HepG2 (cell line): ENCODE data around the gene ATP6V0D1. TPM values are rescaled to one million over a fixed set of nuclear protein-coding genes. Genes with fewer than 3 reads are reported as not detected.

Source experiments
- FOXJ3 ChIP-seq: sonication (generic); formaldehyde crosslinking; IDR thresholded peaks from 2 replicates; pipeline ENCODE4 v1.4.0; 2020; ENCODE audit warnings: missing genetic modification reagents, mild to moderate bottlenecking, borderline replicate concordance
- GTF3A ChIP-seq: sonication (generic); formaldehyde crosslinking; conservative IDR thresholded peaks from 2 replicates; pipeline ENCODE4 v1.4.0; 2020; ENCODE audit warnings: mild to moderate bottlenecking, missing genetic modification reagents
- ISL2 ChIP-seq: sonication (generic); formaldehyde crosslinking; IDR thresholded peaks from 2 replicates; pipeline ENCODE4 v1.5.0; 2020; ENCODE audit warnings: missing genetic modification reagents
- RBFOX2 ChIP-seq: fragments of 200-400 bp; formaldehyde crosslinking; IDR thresholded peaks from 2 replicates; pipeline ENCODE4 v1.6.1; 2017; ENCODE audit warnings: low read depth, mild to moderate bottlenecking, low read length
- SRSF1 ChIP-seq: fragments of 200-400 bp; formaldehyde crosslinking; optimal IDR thresholded peaks from 2 replicates; pipeline ENCODE3; 2017; ENCODE audit warnings: mild to moderate bottlenecking, low read depth, low read length, moderate library complexity
- TCF7 ChIP-seq: sonication (generic); IDR thresholded peaks from 2 replicates; pipeline ENCODE4 v1.6.1; 2016; ENCODE audit warnings: antibody characterized with exemption, low read depth
- ZNF121 ChIP-seq: sonication (generic); formaldehyde crosslinking; IDR thresholded peaks from 2 replicates; pipeline ENCODE4 v1.5.0; 2020; ENCODE audit warnings: mild to moderate bottlenecking, missing genetic modification reagents
- ZNF264 ChIP-seq: sonication (generic); formaldehyde crosslinking; IDR thresholded peaks from 2 replicates; pipeline ENCODE4 v1.4.0; 2020; ENCODE audit warnings: missing genetic modification reagents
- ZNF558 ChIP-seq: sonication (generic); formaldehyde crosslinking; IDR thresholded peaks from 2 replicates; pipeline ENCODE4 v1.9.0; 2022; ENCODE audit warnings: mild to moderate bottlenecking, missing genetic modification reagents, borderline replicate concordance
- ZSCAN30 ChIP-seq: sonication (generic); formaldehyde crosslinking; IDR thresholded peaks from 2 replicates; pipeline ENCODE4 v1.5.0; 2020; ENCODE audit warnings: mild to moderate bottlenecking, missing genetic modification reagents
- polyA plus RNA-seq, 8 experiments: library from polyadenylated mRNA; depleted of rRNA in 3 of 8; stranded (reverse) in 7 of 8; unstranded in 1 of 8; fragments of >200 nt; fragmentation: Illumina TruSeq in 4 of 8; extraction: Trizol in 4 of 8; gene quantifications; 2 replicates each; pipeline versions ENCODE4 v1.2.1 to v1.2.3, GENCODE V29; 2011 to 2016; ENCODE audit warnings: low read depth in 4 of 8, missing spikeins in 1 of 8, mixed read lengths in 1 of 8; ENCODE audit not compliant: insufficient read depth in 1 of 8
- total RNA-seq, 5 experiments: library from RNA; depleted of rRNA; stranded (reverse); fragments of >200 nt; fragmentation: Illumina TruSeq; extraction: Trizol; gene quantifications; 2 replicates each; pipeline ENCODE4 v1.2.3, GENCODE V29; 2016; ENCODE audit warnings: low read depth in 1 of 5
- TF ChIP-seq, protein P1 (sequence below): sonication (generic); formaldehyde crosslinking; IDR thresholded peaks from 2 replicates; pipeline ENCODE4 v1.8.0; 2022; ENCODE audit warnings: missing genetic modification reagents, mild to moderate bottlenecking, moderate library complexity, borderline replicate concordance
- TF ChIP-seq, protein P2 (sequence below): sonication (generic); formaldehyde crosslinking; IDR thresholded peaks from 2 replicates; pipeline ENCODE4 v1.4.0; 2020; ENCODE audit warnings: missing genetic modification reagents, mild to moderate bottlenecking, borderline replicate concordance
- TF ChIP-seq, protein P3 (sequence below): IDR thresholded peaks from 2 replicates; pipeline ENCODE4 v1.6.1; 2016; ENCODE audit warnings: mild to moderate bottlenecking, missing biosample characterization, missing genetic modification reagents
- TF ChIP-seq, protein P4 (sequence below): sonication (generic); formaldehyde crosslinking; IDR thresholded peaks from 2 replicates; pipeline ENCODE4 v1.4.0; 2020; ENCODE audit warnings: missing genetic modification reagents
- TF ChIP-seq, protein P5 (sequence below): sonication (generic); formaldehyde crosslinking; IDR thresholded peaks from 2 replicates; pipeline ENCODE4 v1.5.1; 2020; ENCODE audit warnings: mild to moderate bottlenecking, missing genetic modification reagents
- TF ChIP-seq, protein P6 (sequence below): sonication (generic); formaldehyde crosslinking; IDR thresholded peaks from 2 replicates; pipeline ENCODE4 v1.5.0; 2020; ENCODE audit warnings: missing genetic modification reagents
- TF ChIP-seq, protein P7 (sequence below): sonication (generic); formaldehyde crosslinking; IDR thresholded peaks from 2 replicates; pipeline ENCODE4 v1.4.0; 2020; ENCODE audit warnings: mild to moderate bottlenecking, missing genetic modification reagents, borderline replicate concordance

The ATP6V0D1 gene
- total and polyA plus RNA-seq, 2 of the 13 experiments (the other 11 are each of a cell fraction or from before 2014, with no cell fraction given), result 51.1 to 61.3 TPM

DNA sequence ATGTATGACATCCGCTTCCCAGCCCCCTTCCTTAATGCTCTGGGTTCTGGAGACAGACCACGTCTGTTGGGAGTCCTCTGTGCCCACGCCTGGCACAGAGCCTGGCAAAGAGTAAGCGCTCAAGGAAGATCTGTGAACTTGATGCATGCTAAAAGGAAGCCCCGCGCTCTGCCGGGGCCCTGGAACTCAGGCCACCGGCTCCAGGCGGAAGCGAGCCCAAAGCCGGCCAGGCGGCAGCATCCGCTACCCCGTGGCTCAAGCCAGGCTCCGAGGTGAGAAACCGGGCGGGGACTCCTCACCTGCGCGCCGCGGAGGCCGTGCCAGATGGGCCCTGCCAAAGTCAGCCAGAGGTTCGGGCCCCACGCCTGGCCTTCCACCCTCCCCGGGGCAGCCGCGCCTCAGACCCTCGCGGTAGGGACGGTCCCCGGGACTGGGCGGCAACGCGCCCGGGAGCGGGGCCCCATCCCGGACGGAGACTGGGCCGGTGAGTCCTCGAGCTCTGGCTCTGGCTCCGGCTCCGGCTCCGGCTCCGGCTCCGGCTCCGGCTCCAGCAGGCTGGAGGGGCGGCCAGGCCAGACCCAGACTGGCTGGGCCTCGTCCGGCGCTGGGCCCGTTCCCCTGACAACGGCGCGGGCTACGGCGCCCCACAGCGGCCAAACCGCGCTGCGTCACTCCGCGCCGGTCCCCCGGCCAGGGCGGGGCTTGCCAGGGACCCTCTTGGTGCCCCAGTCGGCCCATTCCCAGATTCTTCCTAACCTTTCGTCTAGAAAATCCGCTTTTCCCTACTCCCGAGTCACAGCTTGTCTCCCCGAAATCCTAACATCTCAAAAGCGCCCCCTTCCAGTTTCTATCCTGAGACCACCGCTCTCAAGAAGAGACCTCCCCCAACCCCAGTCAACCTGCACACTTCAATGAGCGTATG lies 64.8 kb downstream of the ATP6V0D1 start, which contains the start of gene ZDHHC1 (continued):
- TF ChIP-seq ZNF558 (CRISPR knock-in tag) (peak; percentile 50; the same call in 1 of the 2 replicates), TCF7 (no peak), RBFOX2 (peak; percentile 56; the same call in 1 of the 2 replicates), ZNF121 (CRISPR knock-in tag) (peak; percentile 68), ZSCAN30 (CRISPR knock-in tag) (no peak), GTF3A (CRISPR knock-in tag) (0 out of 2 replicates have a peak, but pooled peaks have one; percentile 57), ZNF264 (CRISPR knock-in tag) (peak; percentile 72; the same call in 1 of the 2 replicates), FOXJ3 (CRISPR knock-in tag) (no peak), ISL2 (CRISPR knock-in tag) (peak; percentile 62; the same call in 1 of the 2 replicates), SRSF1 (peak; percentile 60)
- TF ChIP-seq, protein P1, sequence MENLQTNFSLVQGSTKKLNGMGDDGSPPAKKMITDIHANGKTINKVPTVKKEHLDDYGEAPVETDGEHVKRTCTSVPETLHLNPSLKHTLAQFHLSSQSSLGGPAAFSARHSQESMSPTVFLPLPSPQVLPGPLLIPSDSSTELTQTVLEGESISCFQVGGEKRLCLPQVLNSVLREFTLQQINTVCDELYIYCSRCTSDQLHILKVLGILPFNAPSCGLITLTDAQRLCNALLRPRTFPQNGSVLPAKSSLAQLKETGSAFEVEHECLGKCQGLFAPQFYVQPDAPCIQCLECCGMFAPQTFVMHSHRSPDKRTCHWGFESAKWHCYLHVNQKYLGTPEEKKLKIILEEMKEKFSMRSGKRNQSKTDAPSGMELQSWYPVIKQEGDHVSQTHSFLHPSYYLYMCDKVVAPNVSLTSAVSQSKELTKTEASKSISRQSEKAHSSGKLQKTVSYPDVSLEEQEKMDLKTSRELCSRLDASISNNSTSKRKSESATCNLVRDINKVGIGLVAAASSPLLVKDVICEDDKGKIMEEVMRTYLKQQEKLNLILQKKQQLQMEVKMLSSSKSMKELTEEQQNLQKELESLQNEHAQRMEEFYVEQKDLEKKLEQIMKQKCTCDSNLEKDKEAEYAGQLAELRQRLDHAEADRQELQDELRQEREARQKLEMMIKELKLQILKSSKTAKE, result no peak
- TF ChIP-seq, protein P2, sequence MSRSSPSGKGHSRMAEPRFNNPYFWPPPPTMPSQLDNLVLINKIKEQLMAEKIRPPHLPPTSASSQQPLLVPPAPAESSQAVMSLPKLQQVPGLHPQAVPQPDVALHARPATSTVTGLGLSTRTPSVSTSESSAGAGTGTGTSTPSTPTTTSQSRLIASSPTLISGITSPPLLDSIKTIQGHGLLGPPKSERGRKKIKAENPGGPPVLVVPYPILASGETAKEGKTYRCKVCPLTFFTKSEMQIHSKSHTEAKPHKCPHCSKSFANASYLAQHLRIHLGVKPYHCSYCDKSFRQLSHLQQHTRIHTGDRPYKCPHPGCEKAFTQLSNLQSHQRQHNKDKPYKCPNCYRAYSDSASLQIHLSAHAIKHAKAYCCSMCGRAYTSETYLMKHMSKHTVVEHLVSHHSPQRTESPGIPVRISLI (CRISPR knock-in tag), result 0 out of 2 replicates have a peak, but pooled peaks have one; percentile 24
- TF ChIP-seq, protein P3, sequence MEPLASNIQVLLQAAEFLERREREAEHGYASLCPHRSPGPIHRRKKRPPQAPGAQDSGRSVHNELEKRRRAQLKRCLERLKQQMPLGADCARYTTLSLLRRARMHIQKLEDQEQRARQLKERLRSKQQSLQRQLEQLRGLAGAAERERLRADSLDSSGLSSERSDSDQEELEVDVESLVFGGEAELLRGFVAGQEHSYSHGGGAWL, result peak; percentile 71; the same call in 1 of the 2 replicates
- TF ChIP-seq, protein P4, sequence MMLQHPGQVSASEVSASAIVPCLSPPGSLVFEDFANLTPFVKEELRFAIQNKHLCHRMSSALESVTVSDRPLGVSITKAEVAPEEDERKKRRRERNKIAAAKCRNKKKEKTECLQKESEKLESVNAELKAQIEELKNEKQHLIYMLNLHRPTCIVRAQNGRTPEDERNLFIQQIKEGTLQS (CRISPR knock-in tag), result no peak
- TF ChIP-seq, protein P5, sequence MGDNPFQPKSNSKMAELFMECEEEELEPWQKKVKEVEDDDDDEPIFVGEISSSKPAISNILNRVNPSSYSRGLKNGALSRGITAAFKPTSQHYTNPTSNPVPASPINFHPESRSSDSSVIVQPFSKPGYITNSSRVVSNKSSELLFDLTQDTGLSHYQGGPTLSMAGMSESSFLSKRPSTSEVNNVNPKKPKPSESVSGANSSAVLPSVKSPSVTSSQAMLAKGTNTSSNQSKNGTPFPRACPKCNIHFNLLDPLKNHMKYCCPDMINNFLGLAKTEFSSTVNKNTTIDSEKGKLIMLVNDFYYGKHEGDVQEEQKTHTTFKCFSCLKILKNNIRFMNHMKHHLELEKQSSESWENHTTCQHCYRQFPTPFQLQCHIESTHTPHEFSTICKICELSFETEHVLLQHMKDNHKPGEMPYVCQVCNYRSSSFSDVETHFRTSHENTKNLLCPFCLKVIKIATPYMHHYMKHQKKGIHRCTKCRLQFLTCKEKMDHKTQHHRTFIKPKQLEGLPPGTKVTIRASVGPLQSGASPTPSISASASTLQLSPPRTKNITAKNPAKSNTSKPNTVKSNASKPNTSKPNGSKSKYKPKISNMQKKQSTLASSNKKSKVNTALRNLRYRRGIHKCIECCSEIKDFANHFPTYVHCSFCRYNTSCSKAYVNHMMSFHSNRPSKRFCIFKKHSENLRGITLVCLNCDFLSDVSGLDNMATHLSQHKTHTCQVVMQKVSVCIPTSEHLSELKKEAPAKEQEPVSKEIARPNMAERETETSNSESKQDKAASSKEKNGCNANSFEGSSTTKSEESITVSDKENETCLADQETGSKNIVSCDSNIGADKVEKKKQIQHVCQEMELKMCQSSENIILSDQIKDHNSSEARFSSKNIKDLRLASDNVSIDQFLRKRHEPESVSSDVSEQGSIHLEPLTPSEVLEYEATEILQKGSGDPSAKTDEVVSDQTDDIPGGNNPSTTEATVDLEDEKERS (CRISPR knock-in tag), result peak; percentile 26; the same call in 1 of the 2 replicates
- TF ChIP-seq, protein P6, sequence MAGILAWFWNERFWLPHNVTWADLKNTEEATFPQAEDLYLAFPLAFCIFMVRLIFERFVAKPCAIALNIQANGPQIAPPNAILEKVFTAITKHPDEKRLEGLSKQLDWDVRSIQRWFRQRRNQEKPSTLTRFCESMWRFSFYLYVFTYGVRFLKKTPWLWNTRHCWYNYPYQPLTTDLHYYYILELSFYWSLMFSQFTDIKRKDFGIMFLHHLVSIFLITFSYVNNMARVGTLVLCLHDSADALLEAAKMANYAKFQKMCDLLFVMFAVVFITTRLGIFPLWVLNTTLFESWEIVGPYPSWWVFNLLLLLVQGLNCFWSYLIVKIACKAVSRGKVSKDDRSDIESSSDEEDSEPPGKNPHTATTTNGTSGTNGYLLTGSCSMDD (CRISPR knock-in tag), result peak; percentile 86
- TF ChIP-seq, protein P7, sequence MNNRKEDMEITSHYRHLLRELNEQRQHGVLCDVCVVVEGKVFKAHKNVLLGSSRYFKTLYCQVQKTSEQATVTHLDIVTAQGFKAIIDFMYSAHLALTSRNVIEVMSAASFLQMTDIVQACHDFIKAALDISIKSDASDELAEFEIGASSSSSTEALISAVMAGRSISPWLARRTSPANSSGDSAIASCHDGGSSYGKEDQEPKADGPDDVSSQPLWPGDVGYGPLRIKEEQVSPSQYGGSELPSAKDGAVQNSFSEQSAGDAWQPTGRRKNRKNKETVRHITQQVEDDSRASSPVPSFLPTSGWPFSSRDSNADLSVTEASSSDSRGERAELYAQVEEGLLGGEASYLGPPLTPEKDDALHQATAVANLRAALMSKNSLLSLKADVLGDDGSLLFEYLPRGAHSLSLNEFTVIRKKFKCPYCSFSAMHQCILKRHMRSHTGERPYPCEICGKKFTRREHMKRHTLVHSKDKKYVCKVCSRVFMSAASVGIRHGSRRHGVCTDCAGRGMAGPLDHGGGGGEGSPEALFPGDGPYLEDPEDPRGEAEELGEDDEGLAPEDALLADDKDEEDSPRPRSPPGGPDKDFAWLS (CRISPR knock-in tag), result no peak
